GM18499 (cell line): ENCODE measurements around the gene COMMD7.

Experiments used
- ATAC-seq: cut with Tn5 transposase; IDR thresholded peaks from one replicate; pipeline ENCODE4 v1.9.1; 2021; ENCODE audit warnings: moderate number of reproducible peaks; ENCODE audit not compliant: insufficient read depth, unreplicated experiment

The COMMD7 gene

GRCh38 chr20:32682508-32682987 lies 60.7 kb downstream of the COMMD7 start:
- no peak for ATAC-seq

GRCh38 chr20:32681175-32682084 lies 61.8 kb downstream of the COMMD7 start:
- no peak for ATAC-seq

GRCh38 chr20:32680544-32681174 lies 62.6 kb downstream of the COMMD7 start:
- no peak for ATAC-seq

GRCh38 chr20:32678948-32679347 lies 64.3 kb downstream of the COMMD7 start:
- no peak for ATAC-seq

- ATAC-seq = no peak
Observed at GRCh38 chr20:32675223-32675975, 67.9 kb downstream of the COMMD7 start.

- no peak for ATAC-seq
Observed at GRCh38 chr20:32674362-32674789, 68.9 kb downstream of the COMMD7 start.

GRCh38 chr20:32672982-32673851 lies 70.0 kb downstream of the COMMD7 start:
- ATAC-seq = no peak

GRCh38 chr20:32672394-32672981 lies 70.8 kb downstream of the COMMD7 start:
- ATAC-seq = no peak

- no peak for ATAC-seq
Observed at GRCh38 chr20:32670773-32671455, 72.4 kb downstream of the COMMD7 start.

GRCh38 chr20:32667027-32667426 lies 76.2 kb downstream of the COMMD7 start:
- ATAC-seq = no peak

GRCh38 chr20:32664678-32665159 lies 78.5 kb downstream of the COMMD7 start:
- ATAC-seq = no peak

- no peak for ATAC-seq
Observed at GRCh38 chr20:32664012-32664677, 79.1 kb downstream of the COMMD7 start.

GRCh38 chr20:32663335-32664011 lies 79.8 kb downstream of the COMMD7 start:
- no peak for ATAC-seq

- no peak for ATAC-seq
Observed at GRCh38 chr20:32661820-32662528, 81.3 kb downstream of the COMMD7 start.

GRCh38 chr20:32660661-32661060 lies 82.6 kb downstream of the COMMD7 start:
- ATAC-seq = no peak

- ATAC-seq = no peak
Observed at GRCh38 chr20:32656827-32657226, 86.4 kb downstream of the COMMD7 start.

GRCh38 chr20:32655903-32656512 lies 87.3 kb downstream of the COMMD7 start:
- ATAC-seq = no peak
